ENCODE measurements around the gene HMBS.

The HMBS gene

DNA sequence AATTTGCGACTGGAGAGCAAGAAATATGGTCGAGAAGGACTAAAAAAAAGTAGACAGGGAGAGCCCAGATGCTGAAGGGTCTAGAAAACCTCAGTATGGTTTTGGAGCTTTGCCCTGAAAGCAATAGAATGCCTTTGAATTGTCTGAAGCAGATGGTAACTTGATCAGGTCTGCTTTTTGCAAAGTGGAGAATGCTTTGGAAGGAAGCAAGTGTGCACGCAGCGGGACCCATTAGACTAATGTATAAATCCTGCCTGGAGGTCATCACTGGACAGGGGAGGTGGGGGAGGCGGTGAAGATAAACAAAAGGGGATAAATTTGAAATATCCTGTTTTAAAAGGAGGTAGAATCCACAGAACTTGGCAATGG is 35.9 kb downstream of the HMBS start:
- ChIA-PET POLR2A (interaction anchor here (1.4 to 1.8 kb wide), 2 partner anchors 18 to 26 kb away, joined by 4 to 10 read pairs; a partner anchor contains a TSS), CTCF (interaction anchor here (0.7 to 4.9 kb wide), 6 partner anchors 9 to 202 kb away, joined by 3 to 29 read pairs (median 10); partner anchors contain the start of gene CBL)
- no peak for DNase-seq (ENCODE audit: extremely low spot score)
- TF ChIP-seq, protein P1, sequence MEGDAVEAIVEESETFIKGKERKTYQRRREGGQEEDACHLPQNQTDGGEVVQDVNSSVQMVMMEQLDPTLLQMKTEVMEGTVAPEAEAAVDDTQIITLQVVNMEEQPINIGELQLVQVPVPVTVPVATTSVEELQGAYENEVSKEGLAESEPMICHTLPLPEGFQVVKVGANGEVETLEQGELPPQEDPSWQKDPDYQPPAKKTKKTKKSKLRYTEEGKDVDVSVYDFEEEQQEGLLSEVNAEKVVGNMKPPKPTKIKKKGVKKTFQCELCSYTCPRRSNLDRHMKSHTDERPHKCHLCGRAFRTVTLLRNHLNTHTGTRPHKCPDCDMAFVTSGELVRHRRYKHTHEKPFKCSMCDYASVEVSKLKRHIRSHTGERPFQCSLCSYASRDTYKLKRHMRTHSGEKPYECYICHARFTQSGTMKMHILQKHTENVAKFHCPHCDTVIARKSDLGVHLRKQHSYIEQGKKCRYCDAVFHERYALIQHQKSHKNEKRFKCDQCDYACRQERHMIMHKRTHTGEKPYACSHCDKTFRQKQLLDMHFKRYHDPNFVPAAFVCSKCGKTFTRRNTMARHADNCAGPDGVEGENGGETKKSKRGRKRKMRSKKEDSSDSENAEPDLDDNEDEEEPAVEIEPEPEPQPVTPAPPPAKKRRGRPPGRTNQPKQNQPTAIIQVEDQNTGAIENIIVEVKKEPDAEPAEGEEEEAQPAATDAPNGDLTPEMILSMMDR (IDR thresholded peaks at IDR 0.05; ENCODE audit: control extremely low read depth, extremely low read depth, low read depth, missing control alignments): no peak

DNA sequence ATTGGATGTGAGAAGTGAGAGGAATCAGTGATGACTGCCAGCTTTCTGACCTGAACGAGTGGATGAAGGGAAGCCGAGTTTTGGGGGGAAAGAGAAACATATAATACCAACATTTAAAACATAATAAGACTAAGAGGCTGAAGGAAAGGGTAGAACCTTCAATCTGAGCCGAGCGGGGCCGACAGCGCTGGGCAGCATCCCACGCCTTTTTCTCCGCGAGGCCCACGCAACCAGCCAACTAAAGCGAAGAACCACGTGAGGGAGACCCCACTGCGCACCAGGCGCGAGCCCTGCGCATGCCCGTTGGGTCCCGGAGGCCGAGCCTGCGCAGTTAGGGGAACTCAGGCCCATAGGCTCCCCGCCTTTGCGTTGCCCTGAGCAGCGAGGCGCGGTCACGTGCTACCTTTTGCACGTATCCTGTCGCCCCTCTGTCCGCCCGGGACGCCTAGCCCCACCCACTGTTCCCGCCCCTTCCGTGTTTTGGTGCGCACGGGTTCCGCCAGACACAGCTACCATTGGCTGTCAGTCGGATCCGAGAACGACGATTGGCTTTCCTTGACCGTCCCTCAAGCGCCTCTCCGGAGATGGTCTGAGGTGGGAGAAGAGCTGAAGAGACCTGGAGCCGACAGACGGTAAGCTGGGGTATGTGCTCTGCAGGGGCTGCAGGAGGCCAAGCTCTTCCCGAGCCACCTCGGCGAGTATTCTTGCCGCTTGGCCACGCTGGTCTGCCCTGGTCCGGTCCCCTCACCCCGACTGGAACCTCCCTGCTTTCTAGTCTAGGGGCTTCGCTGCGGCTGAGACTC is 36.5 kb downstream of the HMBS start, which contains the start of gene HINFP:
Gene HINFP (plus strand): TSS at position 573 of the 803 bp plus-strand sequence. CDS start 5,365 bp downstream, outside the sequence.
- TF ChIP-seq, protein P1 (IDR thresholded peaks at IDR 0.05; ENCODE audit: control extremely low read depth, extremely low read depth, low read depth, missing control alignments): no peak
- ChIA-PET CTCF (interaction anchor here (0.7 to 4.9 kb wide), 12 partner anchors 9 to 202 kb away, joined by 3 to 29 read pairs (median 4); partner anchors contain the start of genes CBL and CENATAC), POLR2A (interaction anchor here (0.6 to 1.8 kb wide), 6 partner anchors 10 to 36 kb away, joined by 3 to 12 read pairs (median 5); a partner anchor contains a TSS)

DNA sequence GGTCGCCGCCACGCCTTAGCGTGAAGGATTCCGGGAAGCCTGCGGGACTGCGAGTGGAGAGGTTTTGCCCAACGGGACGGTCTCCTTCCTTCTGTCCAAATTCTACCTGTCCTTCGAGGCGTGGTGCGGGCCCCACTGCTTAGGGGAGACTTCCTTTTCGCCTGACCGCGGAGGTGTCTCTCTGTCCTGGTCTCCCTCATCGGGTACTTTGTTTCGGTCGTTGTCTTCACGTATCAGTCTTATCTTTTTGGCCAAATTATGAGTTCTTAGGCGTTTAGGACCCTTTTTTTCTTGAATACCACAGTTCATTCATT is 37.1 kb downstream of the HMBS start:
- ChIA-PET CTCF (interaction anchor here (0.8 to 4.9 kb wide), 9 partner anchors 10 to 201 kb away, joined by 3 to 29 read pairs (median 6); partner anchors contain the start of gene CENATAC), POLR2A (interaction anchor here (0.8 to 1.8 kb wide), 5 partner anchors 10 to 29 kb away, joined by 3 to 10 read pairs (median 5); a partner anchor contains a TSS)
- no peak for DNase-seq (ENCODE audit: extremely low spot score)
- TF ChIP-seq, protein P1 (IDR thresholded peaks at IDR 0.05; ENCODE audit: control extremely low read depth, extremely low read depth, low read depth, missing control alignments): no peak

More for the DNA sequence above, 36.5 kb downstream of the HMBS start, which contains the start of gene HINFP:
- peak; percentile 99 for DNase-seq (ENCODE audit: extremely low spot score)

DNA sequence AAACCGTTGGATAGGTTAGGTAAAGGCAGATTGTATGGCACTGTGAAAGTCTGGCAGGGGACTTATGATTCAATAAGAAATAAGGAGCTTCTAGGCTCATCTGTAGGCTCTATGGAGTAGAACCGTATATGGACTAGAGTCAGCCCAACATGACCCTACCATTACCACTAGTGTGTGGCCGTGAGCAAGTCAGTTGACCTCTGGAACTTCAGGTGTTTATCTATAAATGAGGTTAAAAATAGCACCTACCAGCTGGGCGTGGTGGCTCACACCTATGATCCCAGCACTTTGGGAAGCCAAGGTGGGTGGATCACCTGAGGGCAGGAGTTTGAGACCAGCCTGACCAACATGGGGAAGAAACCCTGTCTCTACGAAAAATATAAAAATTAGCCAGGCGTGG is 41.1 kb downstream of the HMBS start:
- TF ChIP-seq, protein P1 (IDR thresholded peaks at IDR 0.05; ENCODE audit: control extremely low read depth, extremely low read depth, low read depth, missing control alignments): no peak
- DNase-seq (ENCODE audit: extremely low spot score): no peak
- ChIA-PET POLR2A (interaction anchor here (0.7 kb wide), 1 partner anchor 434 kb away, joined by 4 read pairs; no protein-coding TSS in a partner anchor), CTCF (interaction anchor here (1.0 to 1.8 kb wide), 7 partner anchors 20 to 230 kb away, joined by 3 to 7 read pairs (median 4); no protein-coding TSS in a partner anchor)

DNA sequence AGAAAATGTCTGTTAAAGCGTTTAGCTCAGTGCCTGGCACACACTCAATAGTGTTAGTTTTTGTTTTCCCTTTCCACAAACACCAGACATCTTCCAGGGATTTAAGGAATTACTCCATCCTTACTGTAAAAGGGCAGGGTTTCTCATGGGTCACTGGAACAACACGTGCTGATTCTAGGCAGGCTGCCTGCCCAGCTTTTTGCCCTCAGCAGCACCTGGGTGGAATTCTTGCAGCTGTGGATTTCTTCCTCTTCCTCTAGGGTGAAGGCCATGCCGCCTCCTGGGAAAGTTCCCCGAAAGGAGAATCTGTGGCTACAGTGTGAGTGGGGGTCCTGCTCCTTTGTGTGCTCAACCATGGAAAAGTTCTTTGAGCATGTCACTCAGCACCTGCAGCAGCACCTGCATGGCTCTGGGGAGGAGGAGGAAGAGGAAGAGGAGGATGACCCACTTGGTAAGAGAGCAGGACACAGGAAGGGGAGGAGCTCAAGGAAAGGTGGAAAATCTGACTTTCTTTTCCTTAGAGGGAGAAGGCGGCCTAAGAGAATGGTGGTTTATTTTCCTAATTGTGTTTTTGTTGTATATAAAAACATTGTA is 42.1 kb downstream of the HMBS start:
- POLR2A ChIA-PET: interaction anchor here (0.7 kb wide), 1 partner anchor 20 kb away, joined by 3 read pairs; no protein-coding TSS in a partner anchor
- TF ChIP-seq, protein P1 (IDR thresholded peaks at IDR 0.05; ENCODE audit: control extremely low read depth, extremely low read depth, low read depth, missing control alignments): no peak
- no peak for DNase-seq (ENCODE audit: extremely low spot score)
- CTCF ChIA-PET: interaction anchor here (1.0 to 1.8 kb wide), 9 partner anchors 17 to 229 kb away, joined by 3 to 7 read pairs (median 4); no protein-coding TSS in a partner anchor

DNA sequence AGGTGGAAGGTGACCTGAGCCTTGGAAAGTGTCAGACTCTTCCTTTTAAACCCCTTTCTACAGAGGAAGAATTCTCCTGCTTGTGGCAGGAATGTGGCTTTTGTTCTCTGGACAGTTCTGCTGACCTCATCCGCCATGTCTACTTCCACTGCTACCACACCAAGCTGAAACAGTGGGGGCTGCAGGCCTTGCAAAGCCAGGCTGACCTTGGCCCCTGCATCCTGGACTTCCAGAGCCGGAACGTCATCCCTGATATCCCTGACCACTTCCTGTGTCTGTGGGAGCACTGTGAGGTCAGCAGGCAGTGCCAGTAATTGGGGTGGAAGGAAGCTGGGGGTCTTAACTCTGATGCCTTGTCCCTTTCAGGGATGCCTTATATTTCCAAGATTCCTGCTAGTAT is 46.0 kb downstream of the HMBS start:
- POLR2A ChIA-PET: no interaction called here
- DNase-seq (ENCODE audit: extremely low spot score): no peak
- TF ChIP-seq, protein P1 (IDR thresholded peaks at IDR 0.05; ENCODE audit: control extremely low read depth, extremely low read depth, low read depth, missing control alignments): no peak
- CTCF ChIA-PET: interaction anchor here (1.8 kb wide), 1 partner anchor 13 kb away, joined by 4 read pairs; no protein-coding TSS in a partner anchor
